Measurements from ENCODE around the gene PTPRF.

The PTPRF gene

GRCh38 chr1:43557744-43558245 lies 27.1 kb downstream of the PTPRF start:
- peaks cover 0 to 30% (median 6%) of the 10 kb centered on the region in 4 donors for H3K4me1 ChIP-seq
- peak overlapping the region in 1 of 2 donors; percentile 38 for H3K27ac ChIP-seq
- no peak for DNase-seq
- H3K4me3 ChIP-seq, result no peak overlapping the region
- H3K27me3 ChIP-seq, result no peaks in the 10 kb centered on the region
- intact Hi-C loops (cut with DNase I; ENCODE audit: low total_unique reads), result no loop called here
- peaks cover 0 to 29% (median 15%) of the 10 kb centered on the region in 3 donors for H3K36me3 ChIP-seq
- no peaks in the 10 kb centered on the region for H3K9me3 ChIP-seq
- no peak for TF ChIP-seq CTCF (IDR thresholded peaks at IDR 0.05)

- Histone ChIP-seq H3K27me3 (no peaks in the 10 kb centered on the region), H3K9me3 (no peaks in the 10 kb centered on the region), H3K4me3 (no peak overlapping the region), H3K36me3 (peaks cover 0 to 28% (median 14%) of the 10 kb centered on the region in 3 donors), H3K27ac (peak overlapping the region; percentile 15 to 38), H3K4me1 (peaks cover 0 to 26% (median 5%) of the 10 kb centered on the region in 4 donors)
- DNase-seq, result no peak
- intact Hi-C loops (cut with DNase I; ENCODE audit: low total_unique reads), result no loop called here
- TF ChIP-seq CTCF (IDR thresholded peaks at IDR 0.05), result no peak
Measured at GRCh38 chr1:43558346-43558841, 27.7 kb downstream of the PTPRF start.

GRCh38 chr1:43559714-43560113 lies 29.0 kb downstream of the PTPRF start:
- Histone ChIP-seq H3K4me1 (peaks cover 0 to 36% (median 9%) of the 10 kb centered on the region in 4 donors), H3K27ac (no peak overlapping the region), H3K36me3 (peaks cover 0 to 15% (median 5%) of the 10 kb centered on the region in 3 donors), H3K9me3 (no peaks in the 10 kb centered on the region), H3K4me3 (no peak overlapping the region), H3K27me3 (no peaks in the 10 kb centered on the region)
- no peak for TF ChIP-seq CTCF (IDR thresholded peaks at IDR 0.05)
- DNase-seq, result no peak
- intact Hi-C loops (cut with DNase I; ENCODE audit: low total_unique reads), result no loop called here

- DNase-seq, result no peak
- intact Hi-C loops (cut with DNase I; ENCODE audit: low total_unique reads), result no loop called here
- H3K27me3 ChIP-seq, result no peaks in the 10 kb centered on the region
- H3K27ac ChIP-seq, result no peak overlapping the region
- no peaks in the 10 kb centered on the region for H3K9me3 ChIP-seq
- peaks cover 0 to 42% (median 14%) of the 10 kb centered on the region in 4 donors for H3K4me1 ChIP-seq
- H3K4me3 ChIP-seq, result no peak overlapping the region
- no peak for TF ChIP-seq CTCF (IDR thresholded peaks at IDR 0.05)
- H3K36me3 ChIP-seq, result peaks cover 0 to 15% (median 5%) of the 10 kb centered on the region in 3 donors
Measured at GRCh38 chr1:43560286-43560685, 29.6 kb downstream of the PTPRF start.

GRCh38 chr1:43563876-43564539 lies 33.3 kb downstream of the PTPRF start:
- Histone ChIP-seq H3K36me3 (no peaks in the 10 kb centered on the region), H3K27ac (peak overlapping the region; percentile 11 to 41), H3K9me3 (no peaks in the 10 kb centered on the region), H3K27me3 (no peaks in the 10 kb centered on the region), H3K4me1 (peaks cover 0 to 37% (median 19%) of the 10 kb centered on the region in 4 donors), H3K4me3 (no peak overlapping the region)
- intact Hi-C loops (cut with DNase I; ENCODE audit: low total_unique reads), result no loop called here
- TF ChIP-seq CTCF (IDR thresholded peaks at IDR 0.05), result no peak
- no peak for DNase-seq

Data from tibial artery (tissue), 4 donors.